ENCODE results near the gene TPT1. TPM values are rescaled to one million over a fixed set of nuclear protein-coding genes. Genes with fewer than 3 reads are reported as not detected.
"Not testable (repeated sequence)": the region's sequence is repeated elsewhere in the genome, so short reads cannot be mapped to it uniquely, and the experiment has no call there.

The TPT1 gene
- total and polyA plus RNA-seq, 9 donors: 6,059 to 9,795 (median 8,116) TPM

DNA sequence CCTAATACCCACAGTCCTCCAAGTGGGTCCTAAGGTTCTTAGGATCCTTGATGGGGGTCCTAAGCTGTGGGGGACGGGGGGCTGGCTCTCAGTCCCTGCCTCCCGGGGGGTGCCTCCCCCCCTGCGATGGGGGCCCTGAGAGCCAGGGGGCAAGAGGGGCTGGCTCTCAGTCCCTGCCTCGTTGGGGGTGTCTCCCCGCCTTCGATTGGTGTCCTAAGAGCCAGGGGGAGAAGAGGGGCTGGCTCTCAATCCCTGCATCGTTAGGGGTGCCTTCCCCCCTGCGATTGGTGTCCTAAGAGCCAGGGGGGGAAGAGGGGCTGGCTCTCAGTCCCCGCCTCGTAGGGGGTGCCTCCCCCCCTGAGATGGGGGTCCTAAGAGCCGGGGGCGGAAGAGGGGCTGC is 40.2 kb upstream of the TPT1 start:
- Histone ChIP-seq H3K9me3 (replicated peaks; ENCODE audit: control insufficient read depth, low read depth, low read length) (no peaks in the 10 kb centered on the region), H3K36me3 (ENCODE audit: control insufficient read depth, insufficient read depth, low read length) (peaks cover 25% of the 10 kb centered on the region), H3K27me3 (ENCODE audit: control insufficient read depth, insufficient read depth, low read length) (no peaks in the 10 kb centered on the region), H3K4me1 (ENCODE audit: control insufficient read depth, insufficient read depth, low read length) (no peaks in the 10 kb centered on the region), H3K4me3 (ENCODE audit: low read length) (no peak overlapping the region), H3K27ac (ENCODE audit: low read length) (no peak overlapping the region)
- DNase-seq: no peak
- no CpG with 5 or more reads among the region's 12 CpGs for WGBS (ENCODE audit: insufficient coverage)

- peaks cover 25% of the 10 kb centered on the region for H3K36me3 ChIP-seq (ENCODE audit: control insufficient read depth, insufficient read depth, low read length)
- H3K4me3 ChIP-seq (ENCODE audit: low read length); H3K27ac ChIP-seq (ENCODE audit: low read length); DNase-seq; H3K4me1 ChIP-seq (ENCODE audit: control insufficient read depth, insufficient read depth, low read length); H3K27me3 ChIP-seq (ENCODE audit: control insufficient read depth, insufficient read depth, low read length); H3K9me3 ChIP-seq (replicated peaks; ENCODE audit: control insufficient read depth, low read depth, low read length): not testable (repeated sequence)
- 60% methylated on average over 5 of the region's 8 CpGs for WGBS (ENCODE audit: insufficient coverage)
Observed at GRCh38 chr13:45380708-45381107, 39.7 kb upstream of the TPT1 start.

DNA sequence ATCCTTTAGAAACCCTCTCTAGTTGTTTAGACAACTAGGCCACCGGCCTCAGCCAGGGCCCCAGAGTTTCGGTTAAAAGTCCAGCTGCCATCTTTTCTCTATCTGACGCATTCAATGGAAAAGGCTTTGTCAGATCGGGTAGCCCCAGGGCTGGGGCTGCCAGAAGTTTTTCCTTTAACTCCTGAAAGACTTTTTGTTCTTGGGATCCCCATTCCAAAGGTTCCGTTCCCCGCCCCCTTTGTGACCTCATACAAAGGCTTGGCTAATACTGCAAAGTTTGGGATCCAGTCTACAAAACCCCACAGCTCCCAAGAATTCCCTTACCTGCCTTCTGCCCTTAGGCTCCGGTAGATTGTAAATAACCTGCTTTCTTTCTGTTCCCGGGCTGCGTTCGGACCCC is 38.5 kb upstream of the TPT1 start:
- 90% methylated on average over 5 of the region's 10 CpGs for WGBS (ENCODE audit: insufficient coverage)
- not testable (repeated sequence) for H3K27ac ChIP-seq (ENCODE audit: low read length); H3K9me3 ChIP-seq (replicated peaks; ENCODE audit: control insufficient read depth, low read depth, low read length); H3K4me1 ChIP-seq (ENCODE audit: control insufficient read depth, insufficient read depth, low read length); H3K27me3 ChIP-seq (ENCODE audit: control insufficient read depth, insufficient read depth, low read length); H3K4me3 ChIP-seq (ENCODE audit: low read length); DNase-seq
- peaks cover 24% of the 10 kb centered on the region for H3K36me3 ChIP-seq (ENCODE audit: control insufficient read depth, insufficient read depth, low read length)

DNA sequence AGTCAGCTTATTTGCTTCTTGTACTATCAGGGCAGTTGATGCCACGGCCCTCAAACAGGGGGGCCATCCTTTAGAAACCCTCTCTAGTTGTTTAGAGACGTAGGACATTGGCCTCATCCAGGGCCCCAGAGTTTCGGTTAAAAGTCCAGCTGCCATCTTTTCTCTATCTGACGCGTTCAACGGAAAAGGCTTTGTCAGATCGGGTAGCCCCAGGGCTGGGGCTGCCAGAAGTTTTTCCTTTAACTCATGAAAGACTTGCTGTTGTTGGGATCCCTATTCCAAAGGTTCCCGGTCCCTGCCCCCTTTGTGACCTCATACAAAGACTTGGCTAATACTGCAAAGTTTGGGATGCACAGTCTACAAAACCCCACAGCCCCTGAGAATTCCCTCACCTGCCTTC is 37.8 kb upstream of the TPT1 start:
- H3K36me3 ChIP-seq (ENCODE audit: control insufficient read depth, insufficient read depth, low read length): peaks cover 17% of the 10 kb centered on the region
- not testable (repeated sequence) for H3K27me3 ChIP-seq (ENCODE audit: control insufficient read depth, insufficient read depth, low read length); DNase-seq; H3K9me3 ChIP-seq (replicated peaks; ENCODE audit: control insufficient read depth, low read depth, low read length); H3K27ac ChIP-seq (ENCODE audit: low read length); H3K4me1 ChIP-seq (ENCODE audit: control insufficient read depth, insufficient read depth, low read length); H3K4me3 ChIP-seq (ENCODE audit: low read length)
- 86% methylated on average over 6 of the region's 8 CpGs for WGBS (ENCODE audit: insufficient coverage)

DNA sequence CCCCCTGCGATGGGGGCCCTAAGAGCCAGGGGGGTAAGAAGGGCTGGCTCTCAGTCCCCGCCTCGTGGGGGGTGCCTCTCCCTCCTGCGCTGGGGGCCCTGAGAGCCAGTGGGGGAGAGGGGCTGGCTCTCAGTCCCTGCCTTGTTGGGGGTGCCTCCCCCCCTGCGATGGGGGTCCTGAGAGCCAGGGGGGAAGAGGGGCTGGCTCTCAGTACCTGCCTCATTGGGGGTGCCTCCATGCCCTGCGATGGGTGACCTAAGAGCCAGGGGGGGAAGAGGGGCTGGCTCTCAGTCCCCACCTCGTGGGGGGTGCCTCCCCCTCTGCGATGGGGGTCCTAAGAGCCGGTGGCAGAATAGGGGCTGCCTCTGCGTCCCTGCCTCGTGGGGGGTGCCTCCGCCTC is 36.3 kb upstream of the TPT1 start:
- peaks cover 13% of the 10 kb centered on the region for H3K4me1 ChIP-seq (ENCODE audit: control insufficient read depth, insufficient read depth, low read length)
- H3K27ac ChIP-seq (ENCODE audit: low read length); H3K9me3 ChIP-seq (replicated peaks; ENCODE audit: control insufficient read depth, low read depth, low read length); H3K27me3 ChIP-seq (ENCODE audit: control insufficient read depth, insufficient read depth, low read length); DNase-seq; H3K36me3 ChIP-seq (ENCODE audit: control insufficient read depth, insufficient read depth, low read length); H3K4me3 ChIP-seq (ENCODE audit: low read length): not testable (repeated sequence)
- WGBS (ENCODE audit: insufficient coverage): 100% methylated on average over 3 of the region's 12 CpGs

DNA sequence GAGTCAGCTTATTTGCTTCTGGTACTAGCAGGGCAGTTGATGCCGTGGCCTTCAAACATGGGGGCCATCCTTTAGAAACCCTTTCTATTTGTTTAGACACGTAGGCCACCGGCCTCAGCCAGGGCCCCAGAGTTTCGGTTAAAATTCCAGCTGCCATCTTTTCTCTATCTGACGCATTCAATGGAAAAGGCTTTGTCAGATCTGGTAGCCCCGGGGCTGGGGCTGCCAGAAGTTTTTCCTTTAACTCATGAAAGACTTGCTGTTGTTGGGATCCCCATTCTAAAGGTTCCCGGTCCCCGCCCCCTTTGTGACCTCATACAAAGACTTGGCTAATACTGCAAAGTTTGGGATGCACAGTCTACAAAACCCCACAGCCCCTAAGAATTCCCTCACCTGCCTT is 35.7 kb upstream of the TPT1 start:
- H3K4me1 ChIP-seq (ENCODE audit: control insufficient read depth, insufficient read depth, low read length): peaks cover 13% of the 10 kb centered on the region
- H3K36me3 ChIP-seq (ENCODE audit: control insufficient read depth, insufficient read depth, low read length); H3K9me3 ChIP-seq (replicated peaks; ENCODE audit: control insufficient read depth, low read depth, low read length); DNase-seq; H3K27ac ChIP-seq (ENCODE audit: low read length); H3K4me3 ChIP-seq (ENCODE audit: low read length); H3K27me3 ChIP-seq (ENCODE audit: control insufficient read depth, insufficient read depth, low read length): not testable (repeated sequence)
- 87% methylated on average over 6 of the region's 8 CpGs for WGBS (ENCODE audit: insufficient coverage)

- Histone ChIP-seq H3K36me3 (ENCODE audit: control insufficient read depth, insufficient read depth, low read length) (peaks cover 4% of the 10 kb centered on the region), H3K27me3 (ENCODE audit: control insufficient read depth, insufficient read depth, low read length) (no peaks in the 10 kb centered on the region), H3K4me3 (ENCODE audit: low read length) (no peak overlapping the region), H3K9me3 (replicated peaks; ENCODE audit: control insufficient read depth, low read depth, low read length) (no peaks in the 10 kb centered on the region), H3K27ac (ENCODE audit: low read length) (no peak overlapping the region), H3K4me1 (ENCODE audit: control insufficient read depth, insufficient read depth, low read length) (peaks cover 23% of the 10 kb centered on the region)
- DNase-seq: no peak
- WGBS (ENCODE audit: insufficient coverage): 89% methylated on average over 3 of the region's 3 CpGs
Observed at GRCh38 chr13:45374917-45375316, 33.9 kb upstream of the TPT1 start.

- H3K27me3 ChIP-seq (ENCODE audit: control insufficient read depth, insufficient read depth, low read length): no peaks in the 10 kb centered on the region
- 100% methylated on average over 1 of the region's 5 CpGs for WGBS (ENCODE audit: insufficient coverage)
- no peak overlapping the region for H3K4me3 ChIP-seq (ENCODE audit: low read length)
- peaks cover 23% of the 10 kb centered on the region for H3K4me1 ChIP-seq (ENCODE audit: control insufficient read depth, insufficient read depth, low read length)
- H3K27ac ChIP-seq (ENCODE audit: low read length): no peak overlapping the region
- no peaks in the 10 kb centered on the region for H3K9me3 ChIP-seq (replicated peaks; ENCODE audit: control insufficient read depth, low read depth, low read length)
- no peak for DNase-seq
- peaks cover 6% of the 10 kb centered on the region for H3K36me3 ChIP-seq (ENCODE audit: control insufficient read depth, insufficient read depth, low read length)
Observed at GRCh38 chr13:45373162-45373547, 32.2 kb upstream of the TPT1 start.

GRCh38 chr13:45372189-45373161 is 31.5 kb upstream of the TPT1 start:
- no peak for DNase-seq
- no peak overlapping the region for H3K4me3 ChIP-seq (ENCODE audit: low read length)
- WGBS (ENCODE audit: insufficient coverage): 78% methylated on average over 21 of the region's 24 CpGs

DNA sequence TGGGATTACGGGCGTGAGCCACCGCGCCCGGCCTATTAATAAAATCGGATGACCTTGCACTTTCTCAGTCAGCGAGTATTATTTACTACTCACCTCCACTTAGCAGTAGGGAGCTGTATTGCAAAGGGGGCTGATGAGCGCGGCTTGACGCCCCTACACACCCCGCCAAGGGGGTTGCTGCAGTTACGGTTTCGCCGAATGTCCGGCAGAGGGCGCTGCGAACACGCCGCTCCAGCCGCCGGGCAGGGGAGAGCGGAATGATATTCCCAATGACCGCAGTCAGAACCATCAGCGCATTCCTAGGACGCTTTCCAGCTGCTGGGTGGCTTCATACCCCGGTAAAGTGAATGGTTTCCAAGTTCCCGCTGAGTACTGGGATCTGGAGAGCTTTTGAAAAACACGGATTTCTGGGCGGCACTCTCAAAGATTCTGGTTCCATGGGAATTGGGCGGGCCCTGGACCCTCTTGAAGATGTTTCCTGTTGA is 30.0 kb upstream of the TPT1 start:
- 9% methylated on average over 19 of the region's 30 CpGs for WGBS (ENCODE audit: insufficient coverage)
- no peak overlapping the region for H3K4me3 ChIP-seq (ENCODE audit: low read length)
- H3K36me3 ChIP-seq (ENCODE audit: control insufficient read depth, insufficient read depth, low read length): peaks cover 6% of the 10 kb centered on the region
- peak; percentile 77 for DNase-seq
- peaks cover 23% of the 10 kb centered on the region for H3K4me1 ChIP-seq (ENCODE audit: control insufficient read depth, insufficient read depth, low read length)
- H3K9me3 ChIP-seq (replicated peaks; ENCODE audit: control insufficient read depth, low read depth, low read length): no peaks in the 10 kb centered on the region
- no peaks in the 10 kb centered on the region for H3K27me3 ChIP-seq (ENCODE audit: control insufficient read depth, insufficient read depth, low read length)
- peak overlapping the region; percentile 29 for H3K27ac ChIP-seq (ENCODE audit: low read length)

More at GRCh38 chr13:45372189-45373161, 31.5 kb upstream of the TPT1 start:
- peaks cover 6% of the 10 kb centered on the region for H3K36me3 ChIP-seq (ENCODE audit: control insufficient read depth, insufficient read depth, low read length)
- no peaks in the 10 kb centered on the region for H3K9me3 ChIP-seq (replicated peaks; ENCODE audit: control insufficient read depth, low read depth, low read length)
- H3K27ac ChIP-seq (ENCODE audit: low read length): no peak overlapping the region
- peaks cover 23% of the 10 kb centered on the region for H3K4me1 ChIP-seq (ENCODE audit: control insufficient read depth, insufficient read depth, low read length)
- no peaks in the 10 kb centered on the region for H3K27me3 ChIP-seq (ENCODE audit: control insufficient read depth, insufficient read depth, low read length)

Measured in muscle of leg (tissue), 11 donors.